CD14-positive monocyte (primary cell): Measurements from ENCODE around the gene PCCA. TPM values are rescaled to one million over a fixed set of nuclear protein-coding genes. Genes with fewer than 3 reads are reported as not detected.

Source experiments
- DNase-seq, 3 donors: peaks; one replicate each; pipeline ENCODE4 v3.0.0-alpha.2; 2011 to 2022
- H2AFZ ChIP-seq: 2 replicates; pipeline ENCODE4 v1.6.0; 2012; ENCODE audit warnings: mild to moderate bottlenecking, low read depth, low read length, inconsistent platforms; ENCODE audit not compliant: insufficient read depth, poor library complexity, severe bottlenecking
- H3K27ac ChIP-seq, 2 donors: 1 replicate in 1 of 2; 2 replicates in 1 of 2; pipeline ENCODE4 v1.5.1; 2012 to 2013; ENCODE audit warnings: low read length in 2 of 2, control low read depth in 1 of 2, inconsistent platforms in 1 of 2, low read depth in 1 of 2, mild to moderate bottlenecking in 1 of 2
- H3K27me3 ChIP-seq, 2 donors: one replicate each; pipeline versions ENCODE4 v1.6.0 to v1.6.1; 2011 to 2013; ENCODE audit warnings: low read length in 2 of 2; ENCODE audit not compliant: control insufficient read depth in 2 of 2, insufficient read depth in 2 of 2
- H3K36me3 ChIP-seq, 2 donors: replicated peaks in 1 of 2; 1 replicate in 1 of 2; 2 replicates in 1 of 2; pipeline versions ENCODE4 v1.5.1 to v1.6.1; 2012 to 2013; ENCODE audit warnings: low read length in 2 of 2, control low read depth in 1 of 2, inconsistent platforms in 1 of 2, mild to moderate bottlenecking in 1 of 2; ENCODE audit not compliant: insufficient read depth in 2 of 2, control insufficient read depth in 1 of 2
- H3K4me1 ChIP-seq, 2 donors: 1 replicate in 1 of 2; 2 replicates in 1 of 2; pipeline versions ENCODE4 v1.5.1 to v1.6.1; 2012 to 2013; ENCODE audit warnings: low read length in 2 of 2, control low read depth in 1 of 2, inconsistent platforms in 1 of 2, mild to moderate bottlenecking in 1 of 2, moderate library complexity in 1 of 2; ENCODE audit not compliant: insufficient read depth in 2 of 2, control insufficient read depth in 1 of 2
- H3K4me2 ChIP-seq: replicated peaks from 2 replicates; pipeline ENCODE3; 2012; ENCODE audit warnings: low read length, moderate library complexity, mild to moderate bottlenecking; ENCODE audit not compliant: poor library complexity, severe bottlenecking; ENCODE audit errors: extremely low read depth
- H3K4me3 ChIP-seq, 3 experiments: fragments of 200-600 bp in 1 of 3; sonication (generic) in 1 of 3; replicated peaks in 1 of 3; 1 replicate in 2 of 3; 2 replicates in 1 of 3; pipeline ENCODE4 v1.5.1; 2011 to 2013; ENCODE audit warnings: low read length in 3 of 3, mild to moderate bottlenecking in 3 of 3, control low read depth in 2 of 3, low read depth in 2 of 3, inconsistent platforms in 1 of 3, moderate library complexity in 1 of 3
- H3K79me2 ChIP-seq: 2 replicates; pipeline ENCODE4 v1.6.0; 2012; ENCODE audit warnings: mild to moderate bottlenecking, control low read depth, inconsistent platforms, low read length, moderate library complexity; ENCODE audit not compliant: insufficient read depth
- H3K9ac ChIP-seq: 2 replicates; pipeline ENCODE4 v1.6.0; 2017; ENCODE audit warnings: low read length, mild to moderate bottlenecking; ENCODE audit not compliant: insufficient read depth, poor library complexity, severe bottlenecking
- H3K9me3 ChIP-seq, 2 donors: replicated peaks in 1 of 2; 1 replicate in 1 of 2; 2 replicates in 1 of 2; pipeline versions ENCODE4 v1.5.1 to v1.6.1; 2012 to 2013; ENCODE audit warnings: low read length in 2 of 2, control low read depth in 1 of 2; ENCODE audit not compliant: control insufficient read depth in 1 of 2, insufficient read depth in 1 of 2
- H4K20me1 ChIP-seq: 2 replicates; pipeline ENCODE4 v1.6.0; 2012; ENCODE audit warnings: mild to moderate bottlenecking, low read length, control low read depth, moderate library complexity; ENCODE audit not compliant: insufficient read depth
- H3K27ac Mint-ChIP-seq, 7 donors: one replicate each; pipeline ENCODE4 v1.8.0; 2020; ENCODE audit warnings: mild to moderate bottlenecking in 7 of 7, mixed read lengths in 7 of 7, moderate library complexity in 6 of 7, inconsistent platforms in 2 of 7
- H3K27me3 Mint-ChIP-seq, 3 donors: one replicate each; pipeline ENCODE4 v1.8.0; 2021 to 2022; ENCODE audit warnings: low read depth in 3 of 3, mild to moderate bottlenecking in 3 of 3, mixed read lengths in 3 of 3, moderate library complexity in 3 of 3, inconsistent platforms in 1 of 3
- H3K36me3 Mint-ChIP-seq, 2 donors: one replicate each; pipeline ENCODE4 v1.8.0; 2020; ENCODE audit warnings: mixed read lengths in 2 of 2, inconsistent platforms in 1 of 2, mild to moderate bottlenecking in 1 of 2
- H3K4me1 Mint-ChIP-seq: one replicate; pipeline ENCODE4 v1.8.0; 2020; ENCODE audit warnings: mild to moderate bottlenecking, mixed read lengths
- H3K4me3 Mint-ChIP-seq, 2 donors: one replicate each; pipeline ENCODE4 v1.8.0; 2020; ENCODE audit warnings: mild to moderate bottlenecking in 2 of 2, mixed read lengths in 2 of 2, moderate library complexity in 1 of 2
- H3K9me3 Mint-ChIP-seq, 7 donors: one replicate each; pipeline ENCODE4 v1.8.0; 2020 to 2022; ENCODE audit warnings: mixed read lengths in 7 of 7, mild to moderate bottlenecking in 6 of 7, moderate library complexity in 6 of 7, inconsistent platforms in 2 of 7
- CTCF ChIP-seq: fragments of 200-600 bp; IDR thresholded peaks from one replicate; pipeline ENCODE4 v1.8.0; 2022; ENCODE audit warnings: antibody characterized with exemption, mild to moderate bottlenecking
- WGBS: methylation state at CpG from one replicate; pipeline ENCODE4 v1.1.5; 2013; ENCODE audit warnings: missing lambda C conversion rate; ENCODE audit not compliant: insufficient coverage; 5-methylcytosine and 5-hydroxymethylcytosine counted together
- intact Hi-C, 2 donors: fragments of 100-400 bp; cut with micrococcal nuclease; formaldehyde crosslinking; loops; one replicate each; pipeline versions ENCODE4 v1.15.0 to v1.15.1; 2023
- polyA plus RNA-seq, 3 donors: library from polyadenylated mRNA; depleted of rRNA in 1 of 3; unstranded in 2 of 3; stranded (reverse) in 1 of 3; fragments of 300-500 nt in 2 of 3; fragments of >200 nt in 1 of 3; fragmentation: Illumina TruSeq in 2 of 3; gene quantifications; 1 replicate in 2 of 3; 2 replicates in 1 of 3; pipeline ENCODE4 v1.2.3, GENCODE V29; 2012 to 2021

Gene PCCA
- polyA plus RNA-seq, 3 donors, result 4.4 to 13.5 (median 11.9) TPM

DNA sequence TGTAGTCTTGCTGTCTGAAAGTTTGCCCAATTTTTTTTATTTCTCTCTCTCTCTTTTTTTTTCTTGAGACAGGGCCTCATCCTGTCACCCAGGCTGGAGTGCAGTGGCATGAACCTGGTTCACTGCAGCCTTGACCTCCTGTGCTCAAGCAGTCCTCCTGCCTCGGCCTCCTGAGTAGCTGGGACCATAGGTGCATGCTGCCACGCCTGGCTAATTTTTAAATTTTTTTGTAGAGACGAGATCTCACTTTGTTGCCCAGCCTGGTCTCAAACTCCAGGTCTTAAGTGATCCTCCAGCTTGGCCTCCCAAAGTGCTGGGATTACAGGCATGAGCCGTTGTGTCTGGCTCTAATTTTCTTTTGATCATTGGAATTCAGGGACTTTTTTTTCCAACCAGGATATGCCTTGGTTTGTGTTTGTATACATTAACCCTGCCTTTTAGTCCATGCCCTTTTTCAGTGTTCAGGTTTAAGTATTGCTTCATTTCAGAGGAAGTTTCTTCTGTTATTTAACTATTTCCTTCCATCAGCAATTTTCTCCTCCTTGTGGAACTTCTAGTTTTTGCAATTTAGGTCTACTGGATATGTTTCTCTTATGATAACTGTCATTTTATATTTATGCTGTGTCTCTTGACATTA is 201.4 kb downstream of the PCCA start:
- Mint-ChIP-seq H3K27ac (no peak overlapping the region), H3K4me1 (peaks cover 8% of the 10 kb centered on the region), H3K27me3 (no peaks in the 10 kb centered on the region), H3K4me3 (no peak overlapping the region), H3K36me3 (peaks cover 2 to 6% of the 10 kb centered on the region in 2 donors), H3K9me3 (peaks cover 0 to 2% (median 0%) of the 10 kb centered on the region in 7 donors)
- H3K9me3 ChIP-seq, result no peaks in the 10 kb centered on the region
- H3K27ac ChIP-seq, result no peak overlapping the region
- no peak for TF ChIP-seq CTCF
- no peak overlapping the region for H3K4me3 ChIP-seq
- 94% methylated on average over 3 of the region's 4 CpGs for WGBS
- H3K4me1 ChIP-seq, result no peaks in the 10 kb centered on the region
- intact Hi-C loops, result no loop called here
- H3K27me3 ChIP-seq, result no peaks in the 10 kb centered on the region
- no peaks in the 10 kb centered on the region for H3K79me2 ChIP-seq
- H3K4me2 ChIP-seq, result no peak overlapping the region
- no peak for DNase-seq
- no peaks in the 10 kb centered on the region for H4K20me1 ChIP-seq
- H2AFZ ChIP-seq, result no peak overlapping the region
- no peaks in the 10 kb centered on the region for H3K36me3 ChIP-seq
- H3K9ac ChIP-seq, result no peak overlapping the region

- no peaks in the 10 kb centered on the region for H3K9me3 ChIP-seq
- no peaks in the 10 kb centered on the region for H3K4me1 ChIP-seq
- no peak overlapping the region for H3K4me2 ChIP-seq
- intact Hi-C loops, result no loop called here
- Mint-ChIP-seq H3K27me3 (no peaks in the 10 kb centered on the region), H3K4me1 (peaks cover 8% of the 10 kb centered on the region), H3K9me3 (peaks cover 0 to 1% (median 0%) of the 10 kb centered on the region in 7 donors), H3K36me3 (peaks cover 2 to 6% of the 10 kb centered on the region in 2 donors), H3K4me3 (no peak overlapping the region), H3K27ac (peak overlapping the region in 1 of 7 donors; percentile 27)
- no peak overlapping the region for H3K9ac ChIP-seq
- DNase-seq, result no peak
- no peak overlapping the region for H2AFZ ChIP-seq
- H3K27ac ChIP-seq, result no peak overlapping the region
- no peaks in the 10 kb centered on the region for H3K36me3 ChIP-seq
- no peaks in the 10 kb centered on the region for H3K27me3 ChIP-seq
- H4K20me1 ChIP-seq, result no peaks in the 10 kb centered on the region
- no peak overlapping the region for H3K4me3 ChIP-seq
- no peak for TF ChIP-seq CTCF
- WGBS, result 85% methylated on average over 2 of the region's 2 CpGs
- no peaks in the 10 kb centered on the region for H3K79me2 ChIP-seq
Measured at GRCh38 chr13:100291624-100292023, 202.7 kb downstream of the PCCA start.
